K562 (cell line): ENCODE results near the gene LMOD1. TPM values are rescaled to one million over a fixed set of nuclear protein-coding genes. Genes with fewer than 3 reads are reported as not detected.
A peak's percentile ranks its signal among the peaks of the same experiment; 100 is the strongest.

Experiments used
- ATAC-seq: fragments of 200-7000 bp; cut with Tn5 transposase; 3 replicates; pipeline ENCODE4 v1.9.1; 2020; ENCODE audit warnings: moderate library complexity
- BruUV-seq: library from RNA; stranded (reverse); fragments of 400-500 nt; replicated peaks from 2 replicates; lab custom pipeline; 2021; lab: Mats Ljungman, UMichigan
- CTCF ChIA-PET: fragments of 300-600 bp; formaldehyde crosslinking; extraction: SDS; loops from one replicate; lab custom pipeline; 2021; ENCODE audit warnings: low intra/inter-chr PET ratio; lab: Yijun Ruan, JAX
- POLR2A ChIA-PET: fragments of 300-600, 350-650 bp; sonication (Branson Sonifier 250); formaldehyde crosslinking; extraction: SDS; loops from one replicate; lab custom pipeline; 2021; ENCODE audit warnings: antibody characterized with exemption, inconsistent platforms; lab: Yijun Ruan, JAX
- DNase-seq, 4 experiments: peaks; one replicate each; pipeline versions ENCODE4 v3.0.0 to v3.0.0-alpha.2; 2011 to 2018; ENCODE audit warnings: low spot score in 3 of 4, mixed read lengths in 3 of 4; ENCODE audit errors: extremely low read depth in 1 of 4
- FAIRE-seq: peaks from 2 replicates; lab custom pipeline; 2011; peaks lifted over from hg19 to GRCh38; lab: Jason Lieb, UNC
- H2AFZ ChIP-seq: 2 replicates; pipeline ENCODE4 v1.6.0; 2011; ENCODE audit warnings: low read depth, low read length, control low read depth, inconsistent platforms
- H3K27ac ChIP-seq: fragments of 200-600 bp; 3 replicates; pipeline ENCODE4 v1.8.0; 2011; ENCODE audit warnings: low read depth, mild to moderate bottlenecking, control low read depth, inconsistent platforms, low read length, moderate library complexity, mixed read lengths; ENCODE audit errors: extremely low read depth
- H3K27me3 ChIP-seq, 2 experiments: fragments of 300-600 bp in 1 of 2; 2 replicates in 1 of 2; 3 replicates in 1 of 2; pipeline versions ENCODE4 v1.6.0 to v1.8.0; 2011; ENCODE audit warnings: inconsistent platforms in 2 of 2, low read length in 2 of 2, mild to moderate bottlenecking in 1 of 2, mixed read lengths in 1 of 2, moderate library complexity in 1 of 2; ENCODE audit not compliant: control insufficient read depth in 2 of 2, insufficient read depth in 2 of 2
- H3K36me3 ChIP-seq: fragments of 300-600 bp; 3 replicates; pipeline ENCODE4 v1.8.0; 2011; ENCODE audit warnings: mild to moderate bottlenecking, low read length, inconsistent platforms; ENCODE audit not compliant: control insufficient read depth, insufficient read depth
- H3K4me1 ChIP-seq, 2 experiments: fragments of 200-600 bp in 1 of 2; replicated peaks in 1 of 2; 2 replicates in 1 of 2; 3 replicates in 1 of 2; pipeline versions ENCODE4 v1.5.1 to v1.8.0; 2011; ENCODE audit warnings: inconsistent platforms in 2 of 2, low read length in 2 of 2, mild to moderate bottlenecking in 1 of 2, mixed read lengths in 1 of 2, moderate library complexity in 1 of 2; ENCODE audit not compliant: control insufficient read depth in 2 of 2, insufficient read depth in 2 of 2
- H3K4me2 ChIP-seq: 2 replicates; pipeline ENCODE4 v1.6.1; 2011; ENCODE audit warnings: low read length, control low read depth, inconsistent platforms, mixed read lengths; ENCODE audit not compliant: insufficient read depth
- H3K4me3 ChIP-seq: fragments of 200-600 bp; sonication (generic), shearing (Covaris generic); 2 replicates; pipeline ENCODE4 v1.5.1; 2016; ENCODE audit warnings: control low read depth, inconsistent platforms
- H3K79me2 ChIP-seq: fragments of 200-600 bp; 3 replicates; pipeline ENCODE4 v1.8.0; 2011; ENCODE audit warnings: low read length, inconsistent platforms; ENCODE audit not compliant: control insufficient read depth, insufficient read depth
- H3K9ac ChIP-seq, 2 experiments: 2 replicates each; pipeline versions ENCODE4 v1.6.0 to v1.6.1; 2011; ENCODE audit warnings: low read depth in 2 of 2, low read length in 2 of 2, control low read depth in 1 of 2, inconsistent platforms in 1 of 2, mild to moderate bottlenecking in 1 of 2, mixed read lengths in 1 of 2; ENCODE audit not compliant: insufficient read depth in 1 of 2
- H3K9me1 ChIP-seq: one replicate; pipeline ENCODE4 v1.6.0; 2011; ENCODE audit warnings: inconsistent platforms, mild to moderate bottlenecking, low read length, moderate library complexity; ENCODE audit not compliant: control insufficient read depth, insufficient read depth
- H3K9me3 ChIP-seq: replicated peaks from 2 replicates; pipeline ENCODE4 v1.5.1; 2011; ENCODE audit warnings: low read depth, low read length, inconsistent platforms; ENCODE audit not compliant: control insufficient read depth, insufficient read depth
- H4K20me1 ChIP-seq: replicated peaks from 2 replicates; pipeline ENCODE4 v1.6.1; 2011; ENCODE audit warnings: low read length, inconsistent platforms, mixed read lengths; ENCODE audit not compliant: control insufficient read depth, insufficient read depth
- ATF3 ChIP-seq, 2 experiments: fragments of 450-650 bp in 1 of 2; sonication (generic) in 1 of 2; formaldehyde crosslinking in 1 of 2; IDR thresholded peaks in 1 of 2; conservative IDR thresholded peaks in 1 of 2; 2 replicates each; pipeline versions ENCODE4 v1.6.1 to v1.8.1; 2016 to 2023; ENCODE audit warnings: mild to moderate bottlenecking in 2 of 2, moderate library complexity in 2 of 2, inconsistent platforms in 1 of 2, missing genetic modification reagents in 1 of 2
- CBFB ChIP-seq: sonication (generic); formaldehyde crosslinking; IDR thresholded peaks from 2 replicates; pipeline ENCODE4 v1.4.0; 2020; ENCODE audit warnings: mild to moderate bottlenecking, missing genetic modification reagents
- DMBX1 ChIP-seq: fragments of 250-450 bp; sonication (Bioruptor Pico); IDR thresholded peaks from 2 replicates; pipeline ENCODE4 v1.8.0; 2022; ENCODE audit warnings: inconsistent platforms, mild to moderate bottlenecking, moderate library complexity, borderline replicate concordance
- E2F1 ChIP-seq: sonication (generic); formaldehyde crosslinking; IDR thresholded peaks from 2 replicates; pipeline ENCODE4 v1.8.1; 2023; ENCODE audit warnings: mild to moderate bottlenecking, missing genetic modification reagents, moderate library complexity
- E2F6 ChIP-seq, 2 experiments: IDR thresholded peaks; 2 replicates each; pipeline ENCODE4 v1.6.1; 2011; ENCODE audit warnings: borderline replicate concordance in 1 of 2, control low read depth in 1 of 2, low read depth in 1 of 2, low read length in 1 of 2, mild to moderate bottlenecking in 1 of 2, mixed read lengths in 1 of 2, moderate library complexity in 1 of 2; ENCODE audit not compliant: insufficient read depth in 1 of 2, insufficient read length in 1 of 2, poor library complexity in 1 of 2, severe bottlenecking in 1 of 2; ENCODE audit errors: extremely low read depth in 1 of 2
- MAX ChIP-seq: sonication (generic); formaldehyde crosslinking; IDR thresholded peaks from 2 replicates; pipeline ENCODE4 v1.9.0; 2022; ENCODE audit warnings: mild to moderate bottlenecking, missing genetic modification reagents
- RBFOX2 ChIP-seq: fragments of 200-400 bp; formaldehyde crosslinking; IDR thresholded peaks from 2 replicates; pipeline ENCODE4 v1.6.1; 2017; ENCODE audit warnings: low read depth, mild to moderate bottlenecking, low read length, moderate library complexity
- SP1 ChIP-seq: sonication (generic); formaldehyde crosslinking; IDR thresholded peaks from 2 replicates; pipeline ENCODE4 v1.8.1; 2022; ENCODE audit warnings: mild to moderate bottlenecking, missing genetic modification reagents
- WGBS: fragments of 100-300 bp; shearing (Covaris generic); methylation state at CpG from one replicate; pipeline ENCODE4 v1.1.6; 2016; ENCODE audit warnings: low coverage, mixed read lengths; ENCODE audit not compliant: insufficient coverage; ENCODE audit errors: missing lambda C conversion rate; 5-methylcytosine and 5-hydroxymethylcytosine counted together
- in situ Hi-C: fragments of 300-500 bp; cut with MboI; formaldehyde crosslinking; loops from 4 replicates; pipeline ENCODE4 v1.15.0; 2018; ENCODE audit warnings: inconsistent platforms, mixed read lengths
- intact Hi-C: fragments of 100-400 bp; cut with micrococcal nuclease; formaldehyde crosslinking; loops from 2 replicates; pipeline ENCODE4 v1.14.2; 2022
- polyA plus RNA-seq, 8 experiments: library from polyadenylated mRNA; depleted of rRNA in 4 of 8; stranded (reverse) in 5 of 8; unstranded in 3 of 8; fragments of >200 nt; fragmentation: Nextera tagmentation in 2 of 8; fragmentation: Illumina TruSeq in 1 of 8; extraction: Ambion mirVana in 2 of 8; extraction: Trizol in 1 of 8; gene quantifications; 2 replicates each; pipeline versions ENCODE4 v1.2.1 to v1.2.3, GENCODE V29; 2011 to 2014; ENCODE audit warnings: inconsistent platforms in 1 of 8, missing spikeins in 1 of 8
- total RNA-seq, 7 experiments: library from RNA; depleted of rRNA in 6 of 7; stranded (reverse); fragments of >200 nt in 6 of 7; fragmentation: Illumina TruSeq in 2 of 7; extraction: Trizol in 2 of 7; gene quantifications; 2 replicates each; pipeline versions ENCODE4 v1.2.1 to v1.2.3, GENCODE V29; 2011 to 2021; ENCODE audit warnings: low replicate concordance in 1 of 7

LMOD1 gene
- total and polyA plus RNA-seq, 9 of the 15 experiments (the other 6 are each of a cell fraction or from before 2014, with no cell fraction given), result 0.03 to 0.54 (median 0.38) TPM; not detected in 1

GRCh38 chr1:201958348-201958747 lies 12.0 kb upstream of the LMOD1 start:
- FAIRE-seq (no peak), ATAC-seq (no peak), DNase-seq (no peak)
- CTCF ChIA-PET, result no interaction called here
- H3K4me2 ChIP-seq, result no peak overlapping the region
- in situ Hi-C loops (no loop called here), intact Hi-C loops (no loop called here)
- peaks cover 4% of the 10 kb centered on the region for H3K9me1 ChIP-seq
- H3K9ac ChIP-seq, result peak overlapping the region in 1 of 2 experiments; percentile 27; a peak in 1 of 4 replicates
- no peak overlapping the region for H3K27ac ChIP-seq
- POLR2A ChIA-PET, result interaction anchor here (0.6 to 1.5 kb wide), 6 partner anchors 8 to 77 kb away, joined by 3 to 7 read pairs (median 4); partner anchors contain the start of gene LMOD1
- no peak overlapping the region for H2AFZ ChIP-seq
- peak; percentile 34; the same call in 1 of the 2 replicates for TF ChIP-seq MAX (CRISPR knock-in tag)
- TF ChIP-seq CBFB (CRISPR knock-in tag), result 0 out of 2 replicates have a peak, but pooled peaks have one; percentile 2
- TF ChIP-seq SP1 (CRISPR knock-in tag), result 0 out of 2 replicates have a peak, but pooled peaks have one; percentile 31
- TF ChIP-seq DMBX1 (CRISPR knock-in tag), result no peak
- TF ChIP-seq ATF3 (IDR thresholded peaks at IDR 0.05), result no peak
- 0 out of 2 replicates have a peak, but pooled peaks have one; percentile 25 for TF ChIP-seq ATF3 (CRISPR knock-in tag; conservative IDR thresholded peaks at IDR 0.05)
- no peak for TF ChIP-seq E2F6 (IDR thresholded peaks at IDR 0.05; ENCODE audit: borderline replicate concordance in 1 of 2, extremely low read depth in 1 of 2, insufficient read depth in 1 of 2, insufficient read length in 1 of 2, low read depth in 1 of 2, low read length in 1 of 2, poor library complexity in 1 of 2, severe bottlenecking in 1 of 2)
- peak; percentile 39; the same call in 1 of the 2 replicates for TF ChIP-seq RBFOX2
- peak; percentile 69; the same call in 1 of the 2 replicates for TF ChIP-seq E2F1 (CRISPR knock-in tag)
- WGBS, result 98% methylated on average over 5 of the region's 5 CpGs
- H4K20me1 ChIP-seq, result 0 out of 2 replicates have a peak, but pooled peaks cover 2% of the 10 kb centered on the region
- H3K4me3 ChIP-seq, result no peak overlapping the region
- no peaks in the 10 kb centered on the region for H3K27me3 ChIP-seq
- no peaks in the 10 kb centered on the region for H3K9me3 ChIP-seq
- peaks cover 73% of the 10 kb centered on the region for H3K79me2 ChIP-seq
- no TSS peak for BruUV-seq
- peaks cover 12 to 13% of the 10 kb centered on the region in 2 experiments; a peak in 3 of 5 replicates for H3K4me1 ChIP-seq
- peaks cover 73% of the 10 kb centered on the region for H3K36me3 ChIP-seq
